Measurements from ENCODE around the gene CDH2. TPM values are rescaled to one million over a fixed set of nuclear protein-coding genes. Genes with fewer than 3 reads are reported as not detected.

Gene CDH2
- polyA plus RNA-seq, 1 donor (not counting 4 experiments of a cell fraction or from before 2014, with no cell fraction given): 0.46 TPM

DNA sequence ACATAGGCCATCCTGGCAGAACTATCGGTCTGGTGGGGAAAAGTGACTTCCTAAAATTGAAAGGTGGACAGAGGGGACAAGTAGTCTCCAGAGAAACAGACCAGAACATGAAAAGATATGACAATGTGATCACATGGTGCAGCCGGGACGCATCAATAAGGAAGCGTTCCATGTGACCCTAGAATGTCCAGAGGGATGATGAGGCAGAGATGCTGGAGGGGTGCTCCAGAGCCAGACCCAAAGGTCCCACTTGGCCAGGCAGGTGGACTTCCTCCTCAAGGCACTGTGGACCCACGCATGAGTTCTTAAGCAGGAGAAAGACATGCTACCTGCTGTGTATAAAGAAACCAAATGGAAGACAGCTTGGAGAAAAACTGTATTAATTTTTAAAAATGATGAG is 50.2 kb downstream of the CDH2 start:
- Histone ChIP-seq H3K27me3 (ENCODE audit: control insufficient read depth, extremely low read depth, insufficient read depth, low read length) (no peaks in the 10 kb centered on the region), H3K4me1 (ENCODE audit: control insufficient read depth, extremely low read depth, insufficient read depth, low read length) (peaks cover 7% of the 10 kb centered on the region), H3K9me3 (ENCODE audit: control insufficient read depth, low read depth, low read length) (no peaks in the 10 kb centered on the region), H3K9ac (ENCODE audit: control insufficient read depth, extremely low read depth, insufficient read depth, low read length) (no peak overlapping the region), H4K20me1 (ENCODE audit: control insufficient read depth, extremely low read depth, insufficient read depth, low read length) (no peaks in the 10 kb centered on the region), H2AFZ (ENCODE audit: control insufficient read depth, low read length) (no peak overlapping the region), H3K4me3 (ENCODE audit: control insufficient read depth in 2 of 3, extremely low read depth in 1 of 3, insufficient read depth in 2 of 3, low read depth in 1 of 3, low read length in 3 of 3) (no peak overlapping the region), H3K9me1 (ENCODE audit: control insufficient read depth, extremely low read depth, insufficient read depth, low read length) (no peaks in the 10 kb centered on the region), H3K27ac (ENCODE audit: control insufficient read depth, insufficient read depth, low read length) (no peak overlapping the region), H3K79me2 (ENCODE audit: control insufficient read depth, insufficient read depth, low read length) (no peaks in the 10 kb centered on the region), H3K36me3 (ENCODE audit: control insufficient read depth in 2 of 2, extremely low read depth in 1 of 2, insufficient read depth in 2 of 2, low read length in 2 of 2) (no peaks in the 10 kb centered on the region), H3K4me2 (ENCODE audit: control insufficient read depth, extremely low read depth, insufficient read depth, low read depth, low read length) (no peak overlapping the region)
- no peak for TF ChIP-seq EZH2 (IDR thresholded peaks at IDR 0.05; ENCODE audit: low read length)
- TF ChIP-seq, protein P1, sequence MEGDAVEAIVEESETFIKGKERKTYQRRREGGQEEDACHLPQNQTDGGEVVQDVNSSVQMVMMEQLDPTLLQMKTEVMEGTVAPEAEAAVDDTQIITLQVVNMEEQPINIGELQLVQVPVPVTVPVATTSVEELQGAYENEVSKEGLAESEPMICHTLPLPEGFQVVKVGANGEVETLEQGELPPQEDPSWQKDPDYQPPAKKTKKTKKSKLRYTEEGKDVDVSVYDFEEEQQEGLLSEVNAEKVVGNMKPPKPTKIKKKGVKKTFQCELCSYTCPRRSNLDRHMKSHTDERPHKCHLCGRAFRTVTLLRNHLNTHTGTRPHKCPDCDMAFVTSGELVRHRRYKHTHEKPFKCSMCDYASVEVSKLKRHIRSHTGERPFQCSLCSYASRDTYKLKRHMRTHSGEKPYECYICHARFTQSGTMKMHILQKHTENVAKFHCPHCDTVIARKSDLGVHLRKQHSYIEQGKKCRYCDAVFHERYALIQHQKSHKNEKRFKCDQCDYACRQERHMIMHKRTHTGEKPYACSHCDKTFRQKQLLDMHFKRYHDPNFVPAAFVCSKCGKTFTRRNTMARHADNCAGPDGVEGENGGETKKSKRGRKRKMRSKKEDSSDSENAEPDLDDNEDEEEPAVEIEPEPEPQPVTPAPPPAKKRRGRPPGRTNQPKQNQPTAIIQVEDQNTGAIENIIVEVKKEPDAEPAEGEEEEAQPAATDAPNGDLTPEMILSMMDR (optimal IDR thresholded peaks at IDR 0.05 in 1 of 3, IDR thresholded peaks at IDR 0.05 in 1 of 3, conservative IDR thresholded peaks at IDR 0.05 in 1 of 3; ENCODE audit: extremely low read depth in 1 of 3, insufficient read depth in 2 of 3, low read length in 3 of 3): no peak
- no peak for DNase-seq (ENCODE audit: low read depth, low spot score)
- FAIRE-seq: no peak
- dilution Hi-C loops (cut with MboI; ENCODE audit: extremely low pct_ligation_motif_present, low sequenced_read_pairs): no loop called here

DNA sequence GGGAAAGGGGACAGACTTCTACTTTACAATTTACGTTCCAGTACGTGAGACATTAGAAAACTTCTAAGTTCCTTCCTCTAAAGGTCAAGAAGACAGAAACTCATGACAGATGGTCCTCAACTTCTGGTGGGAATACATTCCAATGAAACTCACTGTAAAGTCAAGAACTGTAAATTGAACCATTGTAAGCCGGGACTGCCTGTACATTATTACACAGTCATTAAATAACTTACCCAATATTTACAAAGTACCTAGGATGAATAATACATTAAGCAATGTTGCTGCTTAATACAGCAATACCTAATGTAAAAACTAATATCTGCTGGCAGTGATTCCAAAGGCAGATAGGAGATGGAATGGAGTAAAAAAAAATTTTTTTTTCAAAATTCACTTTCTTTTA is 51.9 kb downstream of the CDH2 start:
- Histone ChIP-seq H3K9me1 (ENCODE audit: control insufficient read depth, extremely low read depth, insufficient read depth, low read length) (no peaks in the 10 kb centered on the region), H3K4me3 (ENCODE audit: control insufficient read depth in 2 of 3, extremely low read depth in 1 of 3, insufficient read depth in 2 of 3, low read depth in 1 of 3, low read length in 3 of 3) (no peak overlapping the region), H3K4me1 (ENCODE audit: control insufficient read depth, extremely low read depth, insufficient read depth, low read length) (peaks cover 7% of the 10 kb centered on the region), H3K4me2 (ENCODE audit: control insufficient read depth, extremely low read depth, insufficient read depth, low read depth, low read length) (no peak overlapping the region), H3K9me3 (ENCODE audit: control insufficient read depth, low read depth, low read length) (no peaks in the 10 kb centered on the region), H3K27ac (ENCODE audit: control insufficient read depth, insufficient read depth, low read length) (no peak overlapping the region), H3K79me2 (ENCODE audit: control insufficient read depth, insufficient read depth, low read length) (no peaks in the 10 kb centered on the region), H2AFZ (ENCODE audit: control insufficient read depth, low read length) (no peak overlapping the region), H3K9ac (ENCODE audit: control insufficient read depth, extremely low read depth, insufficient read depth, low read length) (no peak overlapping the region), H3K27me3 (ENCODE audit: control insufficient read depth, extremely low read depth, insufficient read depth, low read length) (no peaks in the 10 kb centered on the region), H4K20me1 (ENCODE audit: control insufficient read depth, extremely low read depth, insufficient read depth, low read length) (no peaks in the 10 kb centered on the region), H3K36me3 (ENCODE audit: control insufficient read depth in 2 of 2, extremely low read depth in 1 of 2, insufficient read depth in 2 of 2, low read length in 2 of 2) (no peaks in the 10 kb centered on the region)
- no peak for FAIRE-seq
- no peak for TF ChIP-seq EZH2 (IDR thresholded peaks at IDR 0.05; ENCODE audit: low read length)
- TF ChIP-seq, protein P1 (optimal IDR thresholded peaks at IDR 0.05 in 1 of 3, IDR thresholded peaks at IDR 0.05 in 1 of 3, conservative IDR thresholded peaks at IDR 0.05 in 1 of 3; ENCODE audit: extremely low read depth in 1 of 3, insufficient read depth in 2 of 3, low read length in 3 of 3): no peak
- dilution Hi-C loops (cut with MboI; ENCODE audit: extremely low pct_ligation_motif_present, low sequenced_read_pairs): no loop called here
- DNase-seq (ENCODE audit: low read depth, low spot score): no peak

Data from keratinocyte (primary cell).